Vagina (tissue), 2 donors: ENCODE results near the gene RPL3. TPM values are rescaled to one million over a fixed set of nuclear protein-coding genes. Genes with fewer than 3 reads are reported as not detected.
A peak's percentile ranks its signal among the peaks of the same experiment; 100 is the strongest.

Experiments used
- DNase-seq, 2 donors: peaks; one replicate each; pipeline ENCODE4 v3.0.0-alpha.2; 2017; ENCODE audit errors: extremely low spot score in 2 of 2
- H3K27ac ChIP-seq: fragments of 200-600 bp; sonication (generic); one replicate; pipeline ENCODE4 v1.5.1; 2019
- H3K27me3 ChIP-seq: fragments of 200-600 bp; sonication (generic); one replicate; pipeline ENCODE4 v1.5.1; 2019
- H3K36me3 ChIP-seq, 2 donors: fragments of 200-600 bp; sonication (generic); one replicate each; pipeline ENCODE4 v1.5.1; 2017 to 2019
- H3K4me1 ChIP-seq: fragments of 200-600 bp; sonication (generic); one replicate; pipeline ENCODE4 v1.5.1; 2019
- H3K4me3 ChIP-seq, 2 donors: fragments of 200-600 bp; sonication (generic); 1 replicate in 1 of 2; 2 replicates in 1 of 2; pipeline ENCODE4 v1.5.1; 2016 to 2019
- H3K9me3 ChIP-seq: fragments of 200-600 bp; sonication (generic); one replicate; pipeline ENCODE4 v1.5.1; 2019
- POLR2A ChIP-seq, 2 donors: fragments of 450-650 bp; IDR thresholded peaks; one replicate each; pipeline ENCODE4 v1.6.1; 2017; ENCODE audit warnings: antibody characterized with exemption in 2 of 2, mild to moderate bottlenecking in 2 of 2, moderate library complexity in 2 of 2
- POLR2AphosphoS5 ChIP-seq, 2 donors: sonication (generic); formaldehyde crosslinking; IDR thresholded peaks; one replicate each; pipeline ENCODE4 v1.9.0; 2017; ENCODE audit warnings: antibody characterized with exemption in 2 of 2, mild to moderate bottlenecking in 2 of 2, low read depth in 1 of 2; ENCODE audit not compliant: insufficient read depth in 1 of 2
- intact Hi-C: fragments of 100-400 bp; cut with DNase I; formaldehyde crosslinking; loops from one replicate; pipeline ENCODE4 v1.15.1; 2023
- small RNA-seq: library from RNA; depleted of rRNA; stranded (forward); fragments of <200 nt; gene quantifications from one replicate; pipeline ENCODE3, GENCODE V24; 2016
- total RNA-seq: library from RNA; depleted of rRNA; stranded (reverse); fragments of >200 nt; gene quantifications from one replicate; pipeline ENCODE4 v1.2.3, GENCODE V29; 2016
- TF ChIP-seq, protein P1 (sequence below), 3 experiments: fragments of 450-650 bp in 2 of 3; fragments of 200-600 bp in 1 of 3; sonication (generic) in 1 of 3; IDR thresholded peaks; one replicate each; pipeline ENCODE4 v1.5.1; 2017 to 2019; ENCODE audit warnings: antibody characterized with exemption in 3 of 3, mild to moderate bottlenecking in 2 of 3, moderate library complexity in 2 of 3

The RPL3 gene
- total RNA-seq, 1 donor from 2014 or later, result 2,613 TPM

GRCh38 chr22:39264349-39265038 is 54.9 kb downstream of the RPL3 start:
- no peaks in the 10 kb centered on the region for H3K27me3 ChIP-seq
- no peaks in the 10 kb centered on the region for H3K36me3 ChIP-seq
- TF ChIP-seq POLR2AphosphoS5 (IDR thresholded peaks at IDR 0.05; ENCODE audit: insufficient read depth in 1 of 2, low read depth in 1 of 2) (no peak), POLR2A (IDR thresholded peaks at IDR 0.05) (no peak)
- TF ChIP-seq, protein P1, sequence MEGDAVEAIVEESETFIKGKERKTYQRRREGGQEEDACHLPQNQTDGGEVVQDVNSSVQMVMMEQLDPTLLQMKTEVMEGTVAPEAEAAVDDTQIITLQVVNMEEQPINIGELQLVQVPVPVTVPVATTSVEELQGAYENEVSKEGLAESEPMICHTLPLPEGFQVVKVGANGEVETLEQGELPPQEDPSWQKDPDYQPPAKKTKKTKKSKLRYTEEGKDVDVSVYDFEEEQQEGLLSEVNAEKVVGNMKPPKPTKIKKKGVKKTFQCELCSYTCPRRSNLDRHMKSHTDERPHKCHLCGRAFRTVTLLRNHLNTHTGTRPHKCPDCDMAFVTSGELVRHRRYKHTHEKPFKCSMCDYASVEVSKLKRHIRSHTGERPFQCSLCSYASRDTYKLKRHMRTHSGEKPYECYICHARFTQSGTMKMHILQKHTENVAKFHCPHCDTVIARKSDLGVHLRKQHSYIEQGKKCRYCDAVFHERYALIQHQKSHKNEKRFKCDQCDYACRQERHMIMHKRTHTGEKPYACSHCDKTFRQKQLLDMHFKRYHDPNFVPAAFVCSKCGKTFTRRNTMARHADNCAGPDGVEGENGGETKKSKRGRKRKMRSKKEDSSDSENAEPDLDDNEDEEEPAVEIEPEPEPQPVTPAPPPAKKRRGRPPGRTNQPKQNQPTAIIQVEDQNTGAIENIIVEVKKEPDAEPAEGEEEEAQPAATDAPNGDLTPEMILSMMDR (IDR thresholded peaks at IDR 0.05), result no peak
- intact Hi-C loops, result no loop called here
- H3K9me3 ChIP-seq, result no peaks in the 10 kb centered on the region
- no peak overlapping the region for H3K4me3 ChIP-seq
- H3K27ac ChIP-seq, result no peak overlapping the region
- no peak for DNase-seq
- H3K4me1 ChIP-seq, result no peaks in the 10 kb centered on the region

DNA sequence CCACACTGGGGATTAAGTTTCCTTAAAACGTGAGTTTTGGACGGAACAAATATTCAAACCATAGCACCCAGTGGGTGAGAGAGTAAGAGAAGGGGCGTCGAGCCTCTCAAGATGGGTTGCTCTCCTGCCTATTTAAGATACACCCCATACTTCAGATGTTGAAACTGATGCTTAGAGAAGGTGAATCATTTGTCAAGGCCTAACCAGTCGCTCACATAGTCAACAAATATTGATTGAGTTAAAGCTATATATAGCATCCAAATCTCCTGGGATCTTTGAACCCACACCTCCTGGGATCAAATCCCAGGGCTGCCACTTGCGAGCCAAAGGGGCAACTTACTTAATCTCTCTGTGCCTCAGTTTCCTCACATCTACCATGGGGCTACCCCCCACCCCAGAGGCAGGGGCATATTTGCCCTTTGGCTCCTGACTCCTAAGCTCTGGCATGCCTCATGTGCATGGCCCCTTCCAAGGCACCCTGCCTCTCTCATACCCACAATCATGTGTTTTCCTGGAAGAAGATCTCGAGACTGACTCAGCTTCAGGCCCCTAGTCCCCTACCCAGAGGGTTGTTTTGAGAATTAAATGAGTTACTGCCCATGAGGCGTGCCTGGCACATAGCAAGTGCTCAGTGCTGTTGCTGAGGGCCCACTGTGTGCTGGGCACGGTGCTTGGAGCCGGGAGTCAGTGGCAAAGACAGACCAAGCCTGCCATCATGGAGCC is 55.6 kb downstream of the RPL3 start:
- TF ChIP-seq POLR2A (IDR thresholded peaks at IDR 0.05) (no peak), POLR2AphosphoS5 (IDR thresholded peaks at IDR 0.05; ENCODE audit: insufficient read depth in 1 of 2, low read depth in 1 of 2) (no peak)
- TF ChIP-seq, protein P1 (IDR thresholded peaks at IDR 0.05), result no peak
- intact Hi-C loops, result no loop called here
- Histone ChIP-seq H3K4me1 (no peaks in the 10 kb centered on the region), H3K4me3 (no peak overlapping the region), H3K27me3 (no peaks in the 10 kb centered on the region), H3K36me3 (no peaks in the 10 kb centered on the region), H3K9me3 (no peaks in the 10 kb centered on the region), H3K27ac (no peak overlapping the region)
- DNase-seq, result no peak

Small RNAs within 50 kb of the gene (small RNA-seq; reads per million reads assigned to genes)
- gene SNORD43 (not detected), gene SNORD83A (6,448 reads per million, percentile 100 among the genes with 10 or more reads in this experiment), gene SNORD83B (not detected)

Other genes with a start within 250 kb of the RPL3 start
- 8.3 TPM for gene APOBEC3G, start 242.3 kb downstream of the RPL3 start, total RNA-seq
- not detected for gene APOBEC3H, start 222.4 kb downstream of the RPL3 start, total RNA-seq
- gene CBX7, start 166.9 kb downstream of the RPL3 start, total RNA-seq, result 98.0 TPM
- gene PDGFB, start 74.6 kb downstream of the RPL3 start, total RNA-seq, result 4.7 TPM
- gene SYNGR1, start 30.4 kb upstream of the RPL3 start, total RNA-seq, result 42.2 TPM
- gene TAB1, start 80.2 kb upstream of the RPL3 start, total RNA-seq, result 25.5 TPM
- gene MGAT3, start 137.4 kb upstream of the RPL3 start, total RNA-seq, result 0.98 TPM
- gene MIEF1, start 182.7 kb upstream of the RPL3 start, total RNA-seq, result 18.9 TPM
- 246 TPM for gene ATF4, start 200.9 kb upstream of the RPL3 start, total RNA-seq
- 107 TPM for gene RPS19BP1, start 213.1 kb upstream of the RPL3 start, total RNA-seq